Natural killer cell (primary cell): ENCODE measurements around the gene GNAS-AS1. TPM values are rescaled to one million over a fixed set of nuclear protein-coding genes. Genes with fewer than 3 reads are reported as not detected.

ENCODE experiments used
- ATAC-seq, 3 donors: fragments of 150-1000 bp in 2 of 3; fragments of 200-7000 bp in 1 of 3; cut with Tn5 transposase; 1 replicate in 1 of 3; 2 replicates in 2 of 3; pipeline ENCODE4 v1.10.0; 2021; ENCODE audit warnings: mild to moderate bottlenecking in 2 of 3, moderate library complexity in 2 of 3
- DNase-seq, 2 donors: peaks; one replicate each; pipeline versions ENCODE4 v3.0.0 to v3.0.0-alpha.2; 2013 to 2021; ENCODE audit warnings: mixed read lengths in 1 of 2
- H3K27ac ChIP-seq: one replicate; pipeline ENCODE4 v1.5.1; 2013; ENCODE audit warnings: mild to moderate bottlenecking, low read length
- H3K27me3 ChIP-seq: one replicate; pipeline ENCODE4 v1.6.1; 2013; ENCODE audit warnings: low read length; ENCODE audit not compliant: control insufficient read depth, insufficient read depth
- H3K36me3 ChIP-seq: one replicate; pipeline ENCODE4 v1.6.1; 2013; ENCODE audit warnings: low read length; ENCODE audit not compliant: control insufficient read depth, insufficient read depth
- H3K4me1 ChIP-seq: one replicate; pipeline ENCODE4 v1.6.1; 2013; ENCODE audit warnings: low read length; ENCODE audit not compliant: control insufficient read depth, insufficient read depth
- H3K4me3 ChIP-seq: one replicate; pipeline ENCODE4 v1.5.1; 2013; ENCODE audit warnings: low read length
- H3K9me3 ChIP-seq: one replicate; pipeline ENCODE4 v1.6.1; 2013; ENCODE audit warnings: low read length; ENCODE audit not compliant: control insufficient read depth, insufficient read depth
- H3K27ac Mint-ChIP-seq, 2 donors: one replicate each; pipeline ENCODE4 v1.8.0; 2022; ENCODE audit warnings: mild to moderate bottlenecking in 2 of 2, mixed read lengths in 2 of 2, moderate library complexity in 1 of 2
- H3K27me3 Mint-ChIP-seq, 2 donors: one replicate each; pipeline ENCODE4 v1.8.0; 2022; ENCODE audit warnings: low read depth in 2 of 2, mixed read lengths in 2 of 2
- H3K36me3 Mint-ChIP-seq: one replicate; pipeline ENCODE4 v1.8.0; 2022; ENCODE audit warnings: mixed read lengths
- H3K4me1 Mint-ChIP-seq, 2 donors: one replicate each; pipeline ENCODE4 v1.8.0; 2022; ENCODE audit warnings: mixed read lengths in 2 of 2
- H3K4me3 Mint-ChIP-seq: one replicate; pipeline ENCODE4 v1.8.0; 2022; ENCODE audit warnings: mild to moderate bottlenecking, moderate library complexity, mixed read lengths
- H3K9me3 Mint-ChIP-seq, 2 donors: one replicate each; pipeline ENCODE4 v1.8.0; 2022; ENCODE audit warnings: mixed read lengths in 2 of 2
- WGBS: methylation state at CpG from one replicate; pipeline ENCODE4 v1.1.7; 2013; ENCODE audit warnings: missing lambda C conversion rate; ENCODE audit not compliant: insufficient coverage; 5-methylcytosine and 5-hydroxymethylcytosine counted together
- intact Hi-C: fragments of 100-400 bp; cut with micrococcal nuclease; formaldehyde crosslinking; loops from one replicate; pipeline ENCODE4 v1.14.2; 2022
- total RNA-seq, 4 donors: library from RNA; stranded (reverse); fragments of 120-200 nt in 1 of 4; gene quantifications; one replicate each; pipeline versions ENCODE4 v1.2.3 to v1.2.4, GENCODE V29; 2013 to 2022
- TF ChIP-seq, protein P1 (sequence below): fragments of 200-600 bp; IDR thresholded peaks from one replicate; pipeline ENCODE4 v1.8.0; 2022; ENCODE audit warnings: antibody characterized with exemption

Gene GNAS-AS1
- total RNA-seq, 3 donors from 2014 or later (not counting 1 experiment from before 2014, with no cell fraction given): 0.60 to 0.66 TPM; not detected in 1

DNA sequence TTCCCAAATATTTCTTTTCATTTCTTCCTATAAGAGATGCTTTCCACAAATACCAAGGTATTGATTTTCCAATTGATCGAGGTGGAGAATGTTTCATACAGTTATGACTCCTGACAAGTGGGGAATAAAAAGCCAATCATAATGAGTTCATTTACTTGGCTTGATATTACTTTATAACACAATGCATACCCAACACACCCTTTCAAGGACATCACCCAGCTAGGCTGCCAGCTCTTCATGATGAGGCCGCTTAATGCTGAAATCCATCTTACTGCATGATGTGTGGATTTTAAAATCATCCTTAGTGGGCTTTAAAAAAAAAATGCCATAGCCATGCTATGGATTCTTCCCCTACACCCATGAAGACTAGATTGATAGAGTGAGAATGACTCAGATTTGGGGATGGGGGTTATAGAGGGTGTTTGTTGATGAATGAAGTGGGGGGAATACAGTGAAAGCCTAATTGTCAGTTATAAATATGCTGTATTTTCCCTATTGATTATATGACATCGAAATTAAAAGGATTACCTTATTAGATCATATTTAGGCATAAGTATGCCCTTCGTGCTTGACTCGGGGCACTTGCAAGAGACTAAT lies 75.9 kb downstream of the GNAS-AS1 start:
- Mint-ChIP-seq H3K27ac (no peak overlapping the region), H3K9me3 (no peaks in the 10 kb centered on the region), H3K4me1 (peaks cover 0 to 7% of the 10 kb centered on the region in 2 donors), H3K36me3 (no peaks in the 10 kb centered on the region), H3K27me3 (peaks cover 17 to 21% of the 10 kb centered on the region in 2 donors), H3K4me3 (no peak overlapping the region)
- Histone ChIP-seq H3K27ac (no peak overlapping the region), H3K36me3 (no peaks in the 10 kb centered on the region), H3K9me3 (no peaks in the 10 kb centered on the region), H3K4me3 (no peak overlapping the region), H3K4me1 (no peaks in the 10 kb centered on the region), H3K27me3 (no peaks in the 10 kb centered on the region)
- intact Hi-C loops: no loop called here
- TF ChIP-seq, protein P1, sequence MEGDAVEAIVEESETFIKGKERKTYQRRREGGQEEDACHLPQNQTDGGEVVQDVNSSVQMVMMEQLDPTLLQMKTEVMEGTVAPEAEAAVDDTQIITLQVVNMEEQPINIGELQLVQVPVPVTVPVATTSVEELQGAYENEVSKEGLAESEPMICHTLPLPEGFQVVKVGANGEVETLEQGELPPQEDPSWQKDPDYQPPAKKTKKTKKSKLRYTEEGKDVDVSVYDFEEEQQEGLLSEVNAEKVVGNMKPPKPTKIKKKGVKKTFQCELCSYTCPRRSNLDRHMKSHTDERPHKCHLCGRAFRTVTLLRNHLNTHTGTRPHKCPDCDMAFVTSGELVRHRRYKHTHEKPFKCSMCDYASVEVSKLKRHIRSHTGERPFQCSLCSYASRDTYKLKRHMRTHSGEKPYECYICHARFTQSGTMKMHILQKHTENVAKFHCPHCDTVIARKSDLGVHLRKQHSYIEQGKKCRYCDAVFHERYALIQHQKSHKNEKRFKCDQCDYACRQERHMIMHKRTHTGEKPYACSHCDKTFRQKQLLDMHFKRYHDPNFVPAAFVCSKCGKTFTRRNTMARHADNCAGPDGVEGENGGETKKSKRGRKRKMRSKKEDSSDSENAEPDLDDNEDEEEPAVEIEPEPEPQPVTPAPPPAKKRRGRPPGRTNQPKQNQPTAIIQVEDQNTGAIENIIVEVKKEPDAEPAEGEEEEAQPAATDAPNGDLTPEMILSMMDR: no peak
- DNase-seq: no peak
- over 99% methylated on average over 4 of the region's 5 CpGs for WGBS
- ATAC-seq: no peak

DNA sequence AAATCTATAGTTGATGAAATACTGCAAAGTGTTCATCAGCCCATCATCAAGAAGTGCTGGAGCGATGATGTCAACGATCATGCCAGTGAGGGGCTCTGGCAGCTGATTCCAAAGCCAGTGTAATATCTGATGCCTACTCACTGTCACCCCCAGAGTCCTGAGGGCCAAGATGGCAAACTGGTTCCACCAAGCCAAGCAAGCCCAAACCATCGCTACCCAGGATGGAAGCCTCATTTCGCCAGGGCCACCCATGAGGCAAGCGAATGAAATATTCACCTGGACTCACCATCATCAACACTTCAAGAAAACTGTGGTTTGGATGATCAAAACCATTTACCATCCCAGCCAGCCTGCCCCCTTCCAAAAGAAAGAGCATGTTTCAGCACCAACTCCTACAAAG lies 76.5 kb downstream of the GNAS-AS1 start:
- H3K4me1 ChIP-seq: no peaks in the 10 kb centered on the region
- ATAC-seq (no peak), DNase-seq (no peak)
- no peaks in the 10 kb centered on the region for H3K36me3 ChIP-seq
- H3K27me3 Mint-ChIP-seq: peaks cover 19 to 21% of the 10 kb centered on the region in 2 donors
- no peaks in the 10 kb centered on the region for H3K27me3 ChIP-seq
- H3K27ac ChIP-seq: no peak overlapping the region
- no peak overlapping the region for H3K4me3 ChIP-seq
- no peaks in the 10 kb centered on the region for H3K36me3 Mint-ChIP-seq
- H3K27ac Mint-ChIP-seq: no peak overlapping the region
- TF ChIP-seq, protein P1: no peak
- WGBS: 95% methylated on average over 5 of the region's 5 CpGs
- intact Hi-C loops: no loop called here
- no peaks in the 10 kb centered on the region for H3K9me3 ChIP-seq
- no peaks in the 10 kb centered on the region for H3K9me3 Mint-ChIP-seq
- no peak overlapping the region for H3K4me3 Mint-ChIP-seq
- peaks cover 0 to 7% of the 10 kb centered on the region in 2 donors for H3K4me1 Mint-ChIP-seq

DNA sequence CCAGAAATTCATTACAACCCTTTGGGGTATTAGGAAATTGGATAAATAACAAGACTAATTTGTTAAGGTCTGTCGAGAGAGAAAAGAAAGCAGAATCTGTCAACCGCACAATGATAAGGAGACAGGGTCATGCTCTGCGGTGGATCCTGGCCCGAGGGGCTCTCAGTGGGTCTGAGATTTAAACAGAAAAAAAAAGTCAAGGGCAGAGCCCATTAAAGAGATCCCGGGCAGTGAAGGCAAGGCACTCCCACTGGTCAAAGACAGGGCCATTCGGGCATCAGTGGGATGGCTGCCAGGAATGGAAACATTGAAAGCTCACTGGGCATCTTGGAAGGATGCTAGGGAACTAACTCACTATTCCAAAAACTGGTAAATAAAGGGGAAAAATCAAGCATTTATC lies 77.9 kb downstream of the GNAS-AS1 start:
- Histone ChIP-seq H3K4me3 (no peak overlapping the region), H3K36me3 (no peaks in the 10 kb centered on the region), H3K4me1 (no peaks in the 10 kb centered on the region), H3K27me3 (no peaks in the 10 kb centered on the region), H3K9me3 (no peaks in the 10 kb centered on the region), H3K27ac (no peak overlapping the region)
- WGBS: 82% methylated on average over 6 of the region's 6 CpGs
- Mint-ChIP-seq H3K4me3 (no peak overlapping the region), H3K27me3 (peaks cover 14 to 19% of the 10 kb centered on the region in 2 donors), H3K27ac (no peak overlapping the region), H3K36me3 (no peaks in the 10 kb centered on the region), H3K4me1 (no peaks in the 10 kb centered on the region), H3K9me3 (no peaks in the 10 kb centered on the region)
- no peak for DNase-seq
- TF ChIP-seq, protein P1: no peak
- intact Hi-C loops: no loop called here
- ATAC-seq: no peak

Other genes with a start within 250 kb of the GNAS-AS1 start
- gene STX16, start 199.6 kb downstream of the GNAS-AS1 start, total RNA-seq: 100 to 1,000 TPM; 136 to 146 (median 143) TPM
- gene NPEPL1, start 158.1 kb downstream of the GNAS-AS1 start, total RNA-seq: 10 to 100 TPM; 66.0 to 83.7 (median 68.4) TPM
- gene GNAS, start 1.8 kb upstream of the GNAS-AS1 start, total RNA-seq: 100 to 1,000 TPM; 530 to 823 (median 582) TPM
- gene NELFCD, start 130.4 kb upstream of the GNAS-AS1 start, total RNA-seq: 100 to 1,000 TPM in 1 of 3 donors, 10 to 100 TPM in 2; 75.7 to 105 (median 92.6) TPM
- gene CTSZ, start 156.4 kb upstream of the GNAS-AS1 start, total RNA-seq: 10 to 100 TPM; 30.5 to 52.5 (median 42.3) TPM
- 10 to 100 TPM in 2 of 3 donors, 1 to 10 TPM in 1; 4.3 to 46.9 (median 18.8) TPM for gene TUBB1, start 168.5 kb upstream of the GNAS-AS1 start, total RNA-seq
- 10 to 100 TPM; 45.9 to 58.0 (median 50.8) TPM for gene ATP5F1E, start 181.4 kb upstream of the GNAS-AS1 start, total RNA-seq
- gene PRELID3B, start 191.9 kb upstream of the GNAS-AS1 start, total RNA-seq: 10 to 100 TPM; 49.3 to 51.6 (median 51.4) TPM